Activated T-cell treated with anti-CD3 and anti-CD28 coated beads for 24 hours (primary cell): ENCODE results near the gene RASGRP2.

Experiments
- DNase-seq: peaks from one replicate; pipeline ENCODE4 v3.0.0-alpha.2; 2020; ENCODE audit warnings: low read depth

The RASGRP2 gene

DNA sequence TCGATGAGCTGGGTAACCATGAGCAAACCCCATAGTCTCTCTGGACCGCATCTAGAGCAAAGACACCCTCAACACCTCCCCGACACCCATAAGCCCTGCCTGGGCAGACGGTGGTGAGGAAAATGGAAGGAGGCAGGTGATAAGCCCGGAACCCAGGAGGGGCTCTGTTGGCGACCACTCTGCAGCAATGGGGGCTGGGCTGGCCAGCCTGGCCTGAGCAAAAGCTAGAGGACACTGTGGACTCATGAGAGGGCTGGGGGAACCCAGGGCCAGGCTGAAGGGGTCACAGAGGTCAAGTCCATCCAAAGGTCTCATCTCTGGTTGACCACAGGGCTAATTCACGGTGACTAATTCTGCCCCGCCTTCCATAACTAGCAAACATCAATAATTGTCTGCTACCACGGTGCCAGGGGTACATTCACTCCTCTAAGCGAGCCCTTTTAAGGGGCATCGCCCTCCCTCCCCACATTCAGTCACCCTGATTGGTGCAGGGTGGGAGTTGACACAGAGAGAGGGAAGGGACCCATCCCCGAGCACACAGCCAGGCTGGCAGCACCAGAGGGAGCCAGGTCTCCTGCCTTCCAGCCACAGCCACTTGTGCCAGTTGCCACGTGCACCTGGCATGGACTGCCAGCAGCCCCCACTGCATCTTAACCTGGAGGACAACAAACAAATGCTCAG lies 11.9 kb upstream of the RASGRP2 start:
- no peak for DNase-seq

DNA sequence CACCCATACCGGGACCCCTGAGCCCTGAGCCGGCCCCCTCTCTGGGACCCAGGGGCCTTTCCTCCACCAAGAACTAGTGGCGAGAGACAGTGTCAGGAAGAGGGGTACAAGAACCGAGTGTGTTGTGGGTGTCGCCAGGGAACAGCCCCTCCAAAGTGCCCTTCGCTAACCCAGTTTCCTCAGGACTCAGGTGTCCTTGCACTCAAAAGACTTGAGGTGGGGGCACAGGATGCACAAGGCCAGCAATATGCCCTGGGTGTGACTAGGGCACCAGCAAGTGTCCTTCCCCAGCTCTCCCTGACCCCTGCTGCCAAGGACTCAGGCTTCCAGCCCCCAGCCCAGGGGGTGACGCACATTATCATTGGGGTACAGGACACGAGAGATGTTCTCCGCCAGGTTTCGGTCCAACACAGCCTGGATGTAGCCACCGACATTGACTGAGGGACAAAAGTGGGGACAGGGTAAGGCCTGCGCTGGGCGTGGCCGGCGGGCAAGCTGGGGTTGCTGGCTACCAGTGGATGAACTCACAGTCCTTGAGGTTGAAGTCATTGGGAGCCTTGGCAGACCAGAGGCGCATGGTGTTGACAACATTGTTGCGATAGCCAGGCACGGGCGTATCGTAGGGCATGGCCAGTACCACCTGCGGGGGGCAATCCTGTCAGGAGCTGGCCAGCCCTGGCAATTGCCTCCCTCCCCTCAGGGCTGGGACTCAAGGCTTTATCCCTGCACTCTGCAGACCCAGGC lies 11.1 kb upstream of the RASGRP2 start:
- no peak for DNase-seq

DNA sequence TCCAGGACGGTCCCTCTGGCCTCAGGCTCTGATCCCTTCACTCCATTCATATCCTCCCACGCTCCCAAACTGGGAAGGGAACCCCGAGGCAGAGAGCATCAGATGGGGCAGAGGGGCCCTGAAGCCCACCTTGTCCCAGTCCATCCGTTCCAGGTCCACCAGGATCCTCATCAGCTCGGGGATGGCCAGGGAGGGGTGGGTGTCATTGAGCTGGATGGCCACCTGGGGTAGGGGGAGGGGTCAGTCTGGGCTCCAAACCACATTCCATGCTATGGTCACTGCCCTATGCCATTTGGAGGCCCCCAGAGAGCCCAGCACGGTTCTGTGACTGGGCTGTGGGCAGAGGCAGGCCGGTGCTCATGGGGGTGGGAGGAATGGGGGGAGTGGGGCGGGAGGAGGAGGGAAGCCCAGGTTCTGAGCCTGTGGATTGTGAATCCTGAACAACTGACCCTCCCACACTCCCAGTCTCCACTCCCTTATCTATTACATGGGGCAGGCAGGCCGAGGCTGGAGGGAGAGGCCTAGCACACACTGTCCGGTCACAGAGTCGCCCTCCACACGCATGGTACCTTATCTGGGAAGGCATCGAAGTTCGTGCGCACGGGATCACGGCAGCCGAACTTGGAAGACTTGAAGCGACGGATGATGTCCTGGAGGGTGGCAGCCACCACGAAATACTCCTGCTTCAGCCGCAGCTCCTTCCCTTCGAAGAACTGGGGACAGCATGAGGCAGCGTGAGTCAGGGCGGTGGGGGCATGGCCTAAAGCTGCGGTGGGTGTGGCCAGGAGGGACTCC lies 10.4 kb upstream of the RASGRP2 start:
- DNase-seq: no peak

DNA sequence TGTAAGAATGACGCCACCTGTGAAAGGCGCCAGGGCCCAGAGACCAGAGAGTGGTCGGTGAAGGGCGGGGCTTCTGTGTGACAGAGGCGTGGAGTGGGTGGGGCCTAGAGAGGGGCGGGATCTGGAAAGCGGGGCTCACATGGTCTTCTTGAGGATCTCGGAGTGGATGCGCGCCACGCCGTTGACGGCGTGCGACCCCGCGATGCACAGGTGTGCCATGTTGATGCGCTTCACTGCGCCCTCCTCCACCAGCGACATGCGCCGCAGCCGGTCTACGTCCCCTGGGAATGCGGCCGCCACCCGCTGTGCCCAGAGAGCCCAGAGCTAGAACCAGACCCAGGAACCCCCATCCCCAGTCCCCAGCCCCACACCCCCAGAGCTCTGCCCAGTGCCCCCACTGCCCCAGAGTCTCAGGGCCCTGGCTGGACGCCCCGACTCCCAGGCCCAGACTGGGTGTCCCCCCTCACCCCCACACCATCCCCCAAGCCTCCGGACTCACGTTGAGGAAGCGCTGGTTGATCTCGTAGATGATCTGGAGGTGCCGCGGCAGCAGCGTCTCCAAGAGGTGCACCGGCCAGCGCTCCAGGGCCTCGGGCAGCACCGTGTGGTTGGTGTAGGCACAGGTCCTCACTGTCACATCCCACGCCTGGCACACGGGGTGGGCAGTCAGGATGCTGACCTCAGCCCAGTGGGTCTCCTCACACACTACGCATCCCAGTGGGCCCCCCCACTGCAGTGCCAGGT lies 9.6 kb upstream of the RASGRP2 start:
- DNase-seq: no peak

DNA sequence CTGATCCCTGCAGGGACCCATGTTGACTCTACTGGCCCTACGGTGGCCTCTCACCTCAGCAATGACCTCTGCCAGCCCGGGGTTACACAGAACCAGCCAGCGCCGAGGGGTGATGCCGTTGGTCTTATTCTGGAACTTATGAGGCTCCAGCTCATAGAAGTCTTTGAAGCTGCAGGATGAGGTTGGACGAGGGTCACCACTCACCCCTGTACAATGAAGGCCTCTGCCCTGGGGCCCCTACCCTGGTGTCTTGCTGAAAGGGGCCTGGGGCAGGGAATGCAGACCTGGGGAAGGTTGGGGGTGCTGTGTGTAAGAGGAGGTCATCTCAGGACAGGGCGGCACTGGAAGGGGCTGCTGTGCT lies 9.1 kb upstream of the RASGRP2 start:
- DNase-seq: no peak

DNA sequence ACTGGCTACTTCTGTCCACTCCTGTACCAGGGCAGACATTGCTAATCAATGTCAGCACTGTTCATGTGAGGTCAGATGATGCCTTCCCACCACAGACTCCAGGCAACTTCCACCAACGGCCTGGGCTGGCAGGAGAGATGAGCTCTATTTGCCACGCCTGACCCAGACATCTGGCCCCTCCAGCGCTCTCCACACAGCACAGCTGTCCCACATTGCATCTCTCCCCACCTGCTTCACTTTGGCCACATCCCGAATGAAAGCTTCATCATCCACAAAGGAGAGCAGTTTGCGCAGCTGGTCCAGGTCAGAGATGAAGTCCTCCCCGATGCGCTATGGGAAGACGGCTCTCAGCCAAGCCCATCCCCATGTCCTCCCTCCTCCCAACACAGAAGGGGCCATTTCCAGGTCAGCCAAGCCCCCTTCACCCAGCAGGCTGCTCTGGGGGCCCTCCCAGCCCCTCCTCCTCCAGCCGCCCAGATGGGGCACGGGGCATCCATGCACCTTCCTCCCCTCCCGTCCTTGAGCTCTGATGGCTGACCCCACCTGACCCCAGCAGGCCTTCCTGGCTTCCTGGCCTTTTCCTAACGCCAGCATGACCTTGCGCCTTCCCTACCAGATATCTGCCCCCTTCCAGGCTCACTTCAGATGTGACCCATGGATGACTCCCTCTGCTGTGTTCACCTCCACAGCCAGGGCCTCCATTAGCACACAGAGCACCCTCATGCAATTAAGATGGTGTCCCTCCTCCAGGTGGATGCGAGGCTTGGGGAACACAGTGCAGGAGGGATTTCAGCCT lies 8.4 kb upstream of the RASGRP2 start:
- no peak for DNase-seq

DNA sequence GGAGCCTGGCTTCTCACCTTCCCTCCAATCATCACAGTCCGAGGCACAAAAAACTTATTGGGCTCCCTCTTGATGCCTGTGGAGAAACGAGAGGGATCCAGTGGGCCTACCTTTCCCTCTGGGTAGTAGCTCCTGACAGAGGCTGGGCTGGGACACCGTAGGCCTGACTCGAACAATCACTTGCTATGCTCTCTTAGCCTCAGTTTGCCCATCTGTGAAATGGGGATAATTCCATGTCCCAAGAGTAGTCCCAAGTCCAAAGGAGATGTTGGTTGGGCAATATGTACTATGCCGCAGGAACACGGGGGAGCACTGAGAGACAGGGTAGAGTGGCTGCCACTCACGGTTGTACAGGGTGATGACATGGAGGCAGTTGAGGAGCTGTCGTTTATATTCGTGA lies 7.6 kb upstream of the RASGRP2 start:
- no peak for DNase-seq

DNA sequence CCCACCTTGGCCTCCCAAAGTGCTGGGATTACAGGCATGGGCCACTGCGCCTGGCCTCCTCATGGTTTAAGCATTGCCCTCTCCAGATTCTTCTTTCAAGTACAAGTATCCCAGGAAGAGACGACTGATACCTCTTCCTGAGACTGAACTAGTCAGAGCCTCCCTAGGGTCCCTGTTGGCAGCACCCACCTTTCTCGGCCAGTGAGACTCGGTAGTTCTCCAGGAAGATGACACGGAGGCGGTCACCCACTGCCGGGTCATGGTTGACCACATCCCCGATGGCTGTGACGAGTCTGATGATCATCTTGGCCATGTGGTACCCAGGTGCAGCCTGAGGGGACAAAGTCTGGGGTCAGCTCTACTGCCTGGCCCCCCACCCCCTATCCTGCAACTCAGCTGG lies 7.2 kb upstream of the RASGRP2 start:
- no peak for DNase-seq

DNA sequence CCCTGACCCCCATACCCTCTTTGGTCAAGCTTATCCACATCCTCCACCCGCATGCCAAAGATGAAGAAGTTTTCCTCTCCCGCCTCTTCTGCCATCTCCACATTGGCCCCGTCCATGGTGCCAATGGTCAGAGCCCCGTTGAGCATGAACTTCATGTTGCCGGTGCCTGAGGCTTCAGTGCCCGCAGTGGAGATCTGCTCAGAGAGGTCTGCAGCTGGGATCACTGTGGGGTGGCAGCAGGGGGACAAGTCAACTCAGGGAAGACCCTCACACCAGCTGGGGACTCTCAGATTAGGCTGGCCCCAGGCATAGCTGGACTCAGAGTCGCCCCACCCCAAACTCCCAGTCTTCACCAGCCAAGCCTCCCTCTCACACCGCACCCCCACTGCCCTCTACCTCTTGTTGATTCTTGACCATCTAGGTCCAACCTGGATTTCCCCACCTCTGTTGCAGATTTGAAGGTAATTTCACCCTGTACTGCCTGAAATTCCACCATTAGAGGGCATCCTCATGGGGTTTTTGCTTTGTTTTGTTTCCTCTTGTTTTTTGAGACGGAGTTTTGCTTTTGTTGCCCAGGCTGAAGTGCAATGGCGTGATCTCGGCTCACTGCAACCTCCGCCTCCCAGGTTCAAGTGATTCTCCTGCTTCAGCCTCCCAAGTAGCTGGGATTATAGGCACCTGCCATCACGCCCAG lies 6.6 kb upstream of the RASGRP2 start:
- DNase-seq: no peak

DNA sequence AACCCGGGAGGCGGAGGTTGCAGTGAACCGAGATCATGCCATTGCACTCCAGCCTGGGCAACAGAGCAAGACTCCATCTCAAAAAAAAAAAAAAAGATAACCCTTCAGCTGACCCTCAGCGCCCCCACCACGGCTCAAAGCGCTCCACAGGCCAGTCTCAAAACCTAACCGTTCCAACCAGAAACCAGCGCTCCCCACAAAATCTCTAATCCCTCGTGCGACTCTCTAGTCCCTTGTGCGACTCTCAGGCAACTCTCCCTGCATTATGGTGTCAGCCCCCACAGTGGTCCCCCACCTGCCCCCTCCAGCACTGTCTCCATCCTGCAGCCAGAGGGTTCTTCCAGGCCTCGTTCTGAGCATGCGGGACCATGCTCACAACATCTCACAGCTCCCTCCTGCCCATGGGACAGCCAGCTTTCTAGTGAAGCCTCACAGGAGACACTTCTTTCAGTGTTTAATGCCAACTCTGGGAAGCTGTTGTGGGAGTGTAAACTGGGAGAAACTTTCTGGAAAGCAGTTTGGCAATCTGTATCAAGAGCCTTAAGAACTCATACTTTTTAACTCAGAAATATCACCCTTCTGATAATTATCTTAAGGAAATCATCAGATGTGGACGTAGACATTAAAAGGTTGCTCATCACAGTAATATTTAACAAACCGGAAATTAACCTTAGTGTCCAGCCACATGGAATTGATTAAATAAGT lies 4.2 kb upstream of the RASGRP2 start:
- DNase-seq: no peak

DNA sequence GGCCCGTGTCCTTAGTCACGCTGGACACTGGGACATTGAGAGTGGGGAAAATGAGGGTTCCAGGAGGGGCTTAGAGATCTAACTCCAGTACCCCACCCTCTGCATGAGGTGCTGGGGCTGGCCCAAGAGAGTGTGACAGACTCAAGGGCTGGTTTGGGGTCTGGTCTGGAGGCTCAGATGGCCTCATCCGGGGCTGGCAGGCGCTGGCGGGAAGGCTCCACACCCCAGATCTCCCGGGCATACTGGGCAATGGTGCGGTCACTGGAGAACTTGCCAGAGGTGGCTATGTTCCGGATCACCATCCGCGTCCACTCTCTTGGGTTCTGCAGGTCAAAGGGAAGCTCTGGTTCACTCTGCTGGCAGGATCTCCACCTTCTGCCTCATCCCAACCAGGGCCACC lies 2.5 kb upstream of the RASGRP2 start:
- no peak for DNase-seq

DNA sequence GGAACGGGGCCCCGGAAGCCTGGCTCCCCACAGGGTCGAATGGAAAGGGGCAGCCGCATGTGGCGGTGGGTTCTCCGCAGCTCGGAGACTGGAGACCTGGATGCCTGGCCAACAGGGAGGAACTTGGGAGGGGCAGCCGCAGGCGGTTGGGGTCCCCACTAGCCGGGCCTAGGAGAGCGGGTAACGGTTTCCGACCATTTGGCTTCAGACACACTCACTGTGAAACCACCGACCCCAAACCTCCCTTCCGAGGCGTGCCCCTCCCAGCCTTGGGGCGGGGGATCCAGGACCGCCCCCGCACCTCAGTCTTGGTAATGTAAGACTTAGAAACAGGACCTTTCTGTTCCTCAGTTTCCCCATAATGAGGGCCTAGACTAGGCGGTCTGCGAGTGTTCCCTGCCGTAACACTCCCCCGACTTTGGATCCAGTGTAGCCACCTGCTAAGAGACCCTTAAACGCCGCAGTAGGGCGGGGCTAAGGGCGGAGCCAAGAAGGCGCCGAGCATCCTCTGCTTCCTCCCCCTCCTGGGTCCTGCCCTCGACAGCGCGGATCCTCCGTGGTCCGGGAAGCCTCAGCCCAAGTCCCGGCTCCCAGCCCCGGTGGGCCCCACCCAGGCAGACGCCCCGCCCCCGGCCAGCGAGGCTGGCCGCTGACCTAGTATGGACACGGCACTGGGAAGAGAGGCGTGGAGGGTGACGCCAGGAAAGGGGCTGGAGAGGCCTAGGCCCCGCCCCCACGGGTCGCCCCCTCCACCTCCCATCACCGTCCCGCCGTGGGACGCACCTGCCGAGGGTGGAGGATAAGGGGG lies 1.8 kb upstream of the RASGRP2 start:
- DNase-seq: peak; percentile 46

DNA sequence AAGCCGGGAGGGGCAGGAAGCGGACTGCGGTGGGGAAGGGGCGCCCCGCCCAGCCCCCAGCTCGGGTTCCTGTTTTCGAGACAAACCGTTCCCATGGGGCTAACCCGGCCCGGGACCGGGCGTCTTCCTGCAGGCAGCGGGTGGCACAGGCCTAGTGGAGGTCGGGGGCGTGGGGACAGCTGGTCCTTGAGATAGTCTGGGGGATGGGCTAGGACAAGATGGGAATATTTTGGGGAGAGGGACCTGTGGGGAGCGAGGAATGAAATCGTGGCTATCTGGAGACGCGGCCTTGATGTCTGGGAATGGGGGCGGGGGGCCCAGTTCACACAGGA lies 1.2 kb upstream of the RASGRP2 start:
- no peak for DNase-seq

DNA sequence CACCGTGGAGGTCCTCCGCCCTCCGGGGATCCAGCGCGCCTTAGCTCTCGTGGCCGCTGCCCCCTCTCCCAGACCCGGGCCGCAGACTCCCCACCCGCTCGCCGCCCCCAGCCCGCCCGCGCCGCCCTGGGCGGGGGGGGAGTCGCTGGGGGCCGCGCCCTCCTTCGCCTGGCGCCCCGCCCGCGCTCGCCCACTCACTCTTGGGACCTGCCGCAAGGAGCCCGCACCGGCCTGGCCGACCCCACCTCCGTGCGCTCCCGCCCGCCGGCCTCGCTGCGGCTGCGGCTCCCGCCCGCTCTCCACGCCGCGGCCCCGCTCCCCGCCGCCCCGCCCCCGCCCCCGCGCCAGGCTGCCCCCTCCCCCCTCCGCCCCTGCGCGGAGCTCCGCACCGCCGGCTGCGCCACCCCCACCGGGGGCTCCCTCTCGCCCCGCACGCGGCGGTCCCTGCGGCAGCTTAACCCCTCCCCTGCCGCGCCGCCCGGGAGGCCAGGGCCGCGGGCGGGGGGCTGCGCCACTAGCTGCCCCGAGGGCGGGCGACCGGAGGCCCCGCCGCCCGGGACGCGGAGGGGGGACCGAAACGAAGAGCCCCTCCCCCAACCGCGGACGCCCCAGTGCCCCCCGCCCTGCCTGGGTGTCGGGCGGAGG lies 724 bp upstream of the RASGRP2 start:
- DNase-seq: no peak

DNA sequence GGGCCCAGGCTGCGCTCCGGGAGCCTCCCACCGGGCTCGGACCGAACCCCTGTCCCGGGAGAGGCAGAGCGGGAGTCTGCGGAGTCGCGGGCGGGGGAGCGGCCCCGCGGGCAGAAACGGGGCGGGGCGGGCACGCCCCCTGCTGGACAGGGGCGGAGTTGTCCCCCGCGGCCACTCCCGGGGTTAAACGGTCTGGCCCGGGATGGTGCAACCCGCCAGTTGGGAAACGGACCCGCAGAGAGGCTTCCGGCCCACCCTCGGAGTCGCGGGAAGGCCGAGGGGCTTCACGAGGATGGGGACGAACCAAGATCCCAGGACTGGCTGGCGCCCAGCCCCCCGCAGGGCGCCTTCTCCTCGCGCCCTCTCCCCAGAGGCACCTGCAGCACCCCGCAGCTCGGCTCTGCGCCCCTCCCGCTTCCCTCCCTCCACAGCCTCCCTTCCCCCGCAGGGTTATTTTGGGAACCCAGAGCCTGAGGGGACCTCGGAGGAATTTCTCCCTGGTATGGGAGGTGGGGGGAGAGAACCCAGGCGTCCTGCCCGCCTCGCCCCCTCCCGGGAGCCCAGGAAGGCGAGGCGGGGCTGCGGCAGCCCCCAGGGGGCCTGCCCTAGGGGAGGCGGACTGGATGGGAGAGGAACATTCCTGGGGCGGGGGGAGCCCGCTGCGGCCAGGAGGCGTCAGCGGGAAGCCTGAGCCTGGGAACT lies 902 bp downstream of the RASGRP2 start:
- DNase-seq: peak; percentile 65

DNA sequence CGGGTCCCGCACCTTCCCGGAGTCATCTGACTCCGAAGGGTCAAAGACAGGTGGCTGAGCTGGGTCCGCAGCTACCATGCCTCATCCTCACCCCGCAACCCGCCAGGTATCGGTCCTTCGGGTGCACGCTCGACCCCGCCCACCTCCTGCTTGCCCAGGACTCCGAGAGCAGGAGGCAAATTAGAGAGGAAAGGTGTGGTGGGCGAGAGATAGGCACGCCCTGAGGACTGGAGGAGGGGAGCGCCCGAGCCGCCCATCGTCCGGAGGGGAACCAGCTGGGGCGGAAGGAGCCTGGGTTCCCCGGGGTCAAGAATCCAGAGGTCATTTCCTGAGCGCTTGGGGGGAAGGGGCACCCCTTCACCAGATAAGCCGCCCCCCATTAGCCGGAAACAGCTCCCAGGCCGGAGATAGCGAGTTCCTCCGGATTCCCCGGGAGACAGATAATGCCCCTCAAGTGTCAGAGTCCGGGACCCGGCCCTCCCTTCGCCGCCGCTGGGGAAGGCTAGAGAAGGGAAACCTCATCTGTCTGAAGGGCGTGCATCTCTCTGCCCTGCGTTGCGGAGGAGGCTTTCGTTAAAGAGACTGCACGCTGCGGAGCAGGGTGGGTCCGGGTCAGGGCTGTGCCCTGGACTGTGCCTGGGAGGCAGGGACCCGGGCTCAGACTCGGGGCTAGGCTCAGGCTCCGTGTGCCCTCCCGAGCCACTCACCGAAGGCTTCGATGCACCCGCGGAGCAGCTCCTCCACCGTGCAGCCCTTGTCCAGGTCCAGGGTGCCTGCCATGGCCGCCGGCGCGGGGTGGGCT lies 1.7 kb downstream of the RASGRP2 start:
- no peak for DNase-seq

DNA sequence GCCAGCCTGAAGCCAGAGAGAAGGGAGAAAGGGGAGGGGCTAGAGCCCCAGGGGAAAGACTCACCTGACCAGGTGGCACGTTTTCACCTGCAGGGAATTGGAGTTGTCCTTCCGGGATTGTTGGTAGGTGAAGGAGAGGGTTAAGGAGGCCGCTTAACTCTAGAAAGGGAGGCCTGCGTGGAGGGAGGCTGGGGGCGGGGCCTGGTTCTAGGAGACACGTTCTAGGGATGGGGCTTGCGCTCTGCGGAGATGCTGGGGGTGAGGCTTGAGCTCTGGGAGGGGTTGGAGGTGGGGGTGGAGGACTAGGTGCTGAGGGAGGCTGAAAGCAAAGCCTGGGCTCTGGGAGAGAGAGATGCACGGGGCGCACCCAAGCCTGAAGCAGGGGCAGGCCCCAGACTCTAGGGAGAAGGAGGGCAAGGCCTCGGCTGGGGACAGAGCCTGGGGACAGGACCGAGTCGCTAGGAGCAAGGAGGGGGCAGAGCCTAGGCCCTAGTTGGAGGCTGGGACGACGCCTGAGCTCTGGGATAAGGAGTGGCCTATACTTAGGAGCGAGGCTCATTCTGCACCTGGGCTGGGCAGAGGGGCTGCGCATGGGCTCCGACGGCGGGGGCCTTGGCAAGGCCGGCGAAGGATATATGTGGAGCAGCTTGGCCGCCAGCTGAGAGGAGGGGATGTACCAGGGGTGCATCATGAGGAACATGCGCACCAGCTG lies 2.4 kb downstream of the RASGRP2 start:
- no peak for DNase-seq
